ENCODE measurements around the gene SFTPA1. TPM values are rescaled to one million over a fixed set of nuclear protein-coding genes. Genes with fewer than 3 reads are reported as not detected.

The SFTPA1 gene
- total and polyA plus RNA-seq, 9 of the 15 experiments (the other 6 are each of a cell fraction or from before 2014, with no cell fraction given), result 0.04 to 3.5 (median 0.08) TPM; not detected in 5

DNA sequence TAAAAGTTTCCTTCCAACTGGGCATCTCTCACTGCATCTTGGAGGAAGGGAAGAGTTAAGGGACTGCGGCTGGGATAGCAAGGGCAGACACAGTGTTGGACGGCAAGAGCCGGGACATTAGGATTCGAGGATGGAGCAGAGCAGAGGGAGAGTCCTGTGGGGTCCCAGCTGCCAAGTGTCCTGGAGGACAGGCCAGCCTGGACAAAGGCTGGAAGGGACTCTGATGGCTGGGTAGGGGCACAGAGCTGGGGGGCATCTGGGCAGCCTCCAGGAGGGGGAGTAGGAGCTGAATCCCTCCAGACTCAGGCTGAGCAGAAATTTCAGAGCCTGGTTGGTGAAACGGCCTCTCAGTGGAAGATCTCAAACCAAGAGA is 19.2 kb downstream of the SFTPA1 start:
- TF ChIP-seq, protein P1, sequence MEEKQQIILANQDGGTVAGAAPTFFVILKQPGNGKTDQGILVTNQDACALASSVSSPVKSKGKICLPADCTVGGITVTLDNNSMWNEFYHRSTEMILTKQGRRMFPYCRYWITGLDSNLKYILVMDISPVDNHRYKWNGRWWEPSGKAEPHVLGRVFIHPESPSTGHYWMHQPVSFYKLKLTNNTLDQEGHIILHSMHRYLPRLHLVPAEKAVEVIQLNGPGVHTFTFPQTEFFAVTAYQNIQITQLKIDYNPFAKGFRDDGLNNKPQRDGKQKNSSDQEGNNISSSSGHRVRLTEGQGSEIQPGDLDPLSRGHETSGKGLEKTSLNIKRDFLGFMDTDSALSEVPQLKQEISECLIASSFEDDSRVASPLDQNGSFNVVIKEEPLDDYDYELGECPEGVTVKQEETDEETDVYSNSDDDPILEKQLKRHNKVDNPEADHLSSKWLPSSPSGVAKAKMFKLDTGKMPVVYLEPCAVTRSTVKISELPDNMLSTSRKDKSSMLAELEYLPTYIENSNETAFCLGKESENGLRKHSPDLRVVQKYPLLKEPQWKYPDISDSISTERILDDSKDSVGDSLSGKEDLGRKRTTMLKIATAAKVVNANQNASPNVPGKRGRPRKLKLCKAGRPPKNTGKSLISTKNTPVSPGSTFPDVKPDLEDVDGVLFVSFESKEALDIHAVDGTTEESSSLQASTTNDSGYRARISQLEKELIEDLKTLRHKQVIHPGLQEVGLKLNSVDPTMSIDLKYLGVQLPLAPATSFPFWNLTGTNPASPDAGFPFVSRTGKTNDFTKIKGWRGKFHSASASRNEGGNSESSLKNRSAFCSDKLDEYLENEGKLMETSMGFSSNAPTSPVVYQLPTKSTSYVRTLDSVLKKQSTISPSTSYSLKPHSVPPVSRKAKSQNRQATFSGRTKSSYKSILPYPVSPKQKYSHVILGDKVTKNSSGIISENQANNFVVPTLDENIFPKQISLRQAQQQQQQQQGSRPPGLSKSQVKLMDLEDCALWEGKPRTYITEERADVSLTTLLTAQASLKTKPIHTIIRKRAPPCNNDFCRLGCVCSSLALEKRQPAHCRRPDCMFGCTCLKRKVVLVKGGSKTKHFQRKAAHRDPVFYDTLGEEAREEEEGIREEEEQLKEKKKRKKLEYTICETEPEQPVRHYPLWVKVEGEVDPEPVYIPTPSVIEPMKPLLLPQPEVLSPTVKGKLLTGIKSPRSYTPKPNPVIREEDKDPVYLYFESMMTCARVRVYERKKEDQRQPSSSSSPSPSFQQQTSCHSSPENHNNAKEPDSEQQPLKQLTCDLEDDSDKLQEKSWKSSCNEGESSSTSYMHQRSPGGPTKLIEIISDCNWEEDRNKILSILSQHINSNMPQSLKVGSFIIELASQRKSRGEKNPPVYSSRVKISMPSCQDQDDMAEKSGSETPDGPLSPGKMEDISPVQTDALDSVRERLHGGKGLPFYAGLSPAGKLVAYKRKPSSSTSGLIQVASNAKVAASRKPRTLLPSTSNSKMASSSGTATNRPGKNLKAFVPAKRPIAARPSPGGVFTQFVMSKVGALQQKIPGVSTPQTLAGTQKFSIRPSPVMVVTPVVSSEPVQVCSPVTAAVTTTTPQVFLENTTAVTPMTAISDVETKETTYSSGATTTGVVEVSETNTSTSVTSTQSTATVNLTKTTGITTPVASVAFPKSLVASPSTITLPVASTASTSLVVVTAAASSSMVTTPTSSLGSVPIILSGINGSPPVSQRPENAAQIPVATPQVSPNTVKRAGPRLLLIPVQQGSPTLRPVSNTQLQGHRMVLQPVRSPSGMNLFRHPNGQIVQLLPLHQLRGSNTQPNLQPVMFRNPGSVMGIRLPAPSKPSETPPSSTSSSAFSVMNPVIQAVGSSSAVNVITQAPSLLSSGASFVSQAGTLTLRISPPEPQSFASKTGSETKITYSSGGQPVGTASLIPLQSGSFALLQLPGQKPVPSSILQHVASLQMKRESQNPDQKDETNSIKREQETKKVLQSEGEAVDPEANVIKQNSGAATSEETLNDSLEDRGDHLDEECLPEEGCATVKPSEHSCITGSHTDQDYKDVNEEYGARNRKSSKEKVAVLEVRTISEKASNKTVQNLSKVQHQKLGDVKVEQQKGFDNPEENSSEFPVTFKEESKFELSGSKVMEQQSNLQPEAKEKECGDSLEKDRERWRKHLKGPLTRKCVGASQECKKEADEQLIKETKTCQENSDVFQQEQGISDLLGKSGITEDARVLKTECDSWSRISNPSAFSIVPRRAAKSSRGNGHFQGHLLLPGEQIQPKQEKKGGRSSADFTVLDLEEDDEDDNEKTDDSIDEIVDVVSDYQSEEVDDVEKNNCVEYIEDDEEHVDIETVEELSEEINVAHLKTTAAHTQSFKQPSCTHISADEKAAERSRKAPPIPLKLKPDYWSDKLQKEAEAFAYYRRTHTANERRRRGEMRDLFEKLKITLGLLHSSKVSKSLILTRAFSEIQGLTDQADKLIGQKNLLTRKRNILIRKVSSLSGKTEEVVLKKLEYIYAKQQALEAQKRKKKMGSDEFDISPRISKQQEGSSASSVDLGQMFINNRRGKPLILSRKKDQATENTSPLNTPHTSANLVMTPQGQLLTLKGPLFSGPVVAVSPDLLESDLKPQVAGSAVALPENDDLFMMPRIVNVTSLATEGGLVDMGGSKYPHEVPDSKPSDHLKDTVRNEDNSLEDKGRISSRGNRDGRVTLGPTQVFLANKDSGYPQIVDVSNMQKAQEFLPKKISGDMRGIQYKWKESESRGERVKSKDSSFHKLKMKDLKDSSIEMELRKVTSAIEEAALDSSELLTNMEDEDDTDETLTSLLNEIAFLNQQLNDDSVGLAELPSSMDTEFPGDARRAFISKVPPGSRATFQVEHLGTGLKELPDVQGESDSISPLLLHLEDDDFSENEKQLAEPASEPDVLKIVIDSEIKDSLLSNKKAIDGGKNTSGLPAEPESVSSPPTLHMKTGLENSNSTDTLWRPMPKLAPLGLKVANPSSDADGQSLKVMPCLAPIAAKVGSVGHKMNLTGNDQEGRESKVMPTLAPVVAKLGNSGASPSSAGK (IDR thresholded peaks at IDR 0.05), result no peak
- TF ChIP-seq BRF1 (IDR thresholded peaks at IDR 0.05; ENCODE audit: borderline replicate concordance, extremely low read depth, insufficient read length) (no peak), ELF4 (CRISPR knock-in tag; IDR thresholded peaks at IDR 0.05) (no peak), CBFB (CRISPR knock-in tag; IDR thresholded peaks at IDR 0.05) (no peak), ILF3 (IDR thresholded peaks at IDR 0.05; ENCODE audit: borderline replicate concordance) (no peak)
- TF ChIP-seq, protein P2, sequence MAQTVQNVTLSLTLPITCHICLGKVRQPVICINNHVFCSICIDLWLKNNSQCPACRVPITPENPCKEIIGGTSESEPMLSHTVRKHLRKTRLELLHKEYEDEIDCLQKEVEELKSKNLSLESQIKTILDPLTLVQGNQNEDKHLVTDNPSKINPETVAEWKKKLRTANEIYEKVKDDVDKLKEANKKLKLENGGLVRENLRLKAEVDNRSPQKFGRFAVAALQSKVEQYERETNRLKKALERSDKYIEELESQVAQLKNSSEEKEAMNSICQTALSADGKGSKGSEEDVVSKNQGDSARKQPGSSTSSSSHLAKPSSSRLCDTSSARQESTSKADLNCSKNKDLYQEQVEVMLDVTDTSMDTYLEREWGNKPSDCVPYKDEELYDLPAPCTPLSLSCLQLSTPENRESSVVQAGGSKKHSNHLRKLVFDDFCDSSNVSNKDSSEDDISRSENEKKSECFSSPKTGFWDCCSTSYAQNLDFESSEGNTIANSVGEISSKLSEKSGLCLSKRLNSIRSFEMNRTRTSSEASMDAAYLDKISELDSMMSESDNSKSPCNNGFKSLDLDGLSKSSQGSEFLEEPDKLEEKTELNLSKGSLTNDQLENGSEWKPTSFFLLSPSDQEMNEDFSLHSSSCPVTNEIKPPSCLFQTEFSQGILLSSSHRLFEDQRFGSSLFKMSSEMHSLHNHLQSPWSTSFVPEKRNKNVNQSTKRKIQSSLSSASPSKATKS (CRISPR knock-in tag; IDR thresholded peaks at IDR 0.05), result no peak
- TF ChIP-seq, protein P3, sequence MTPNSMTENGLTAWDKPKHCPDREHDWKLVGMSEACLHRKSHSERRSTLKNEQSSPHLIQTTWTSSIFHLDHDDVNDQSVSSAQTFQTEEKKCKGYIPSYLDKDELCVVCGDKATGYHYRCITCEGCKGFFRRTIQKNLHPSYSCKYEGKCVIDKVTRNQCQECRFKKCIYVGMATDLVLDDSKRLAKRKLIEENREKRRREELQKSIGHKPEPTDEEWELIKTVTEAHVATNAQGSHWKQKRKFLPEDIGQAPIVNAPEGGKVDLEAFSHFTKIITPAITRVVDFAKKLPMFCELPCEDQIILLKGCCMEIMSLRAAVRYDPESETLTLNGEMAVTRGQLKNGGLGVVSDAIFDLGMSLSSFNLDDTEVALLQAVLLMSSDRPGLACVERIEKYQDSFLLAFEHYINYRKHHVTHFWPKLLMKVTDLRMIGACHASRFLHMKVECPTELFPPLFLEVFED (CRISPR knock-in tag; conservative IDR thresholded peaks at IDR 0.05), result no peak
- H3K27me3 ChIP-seq (ENCODE audit: control insufficient read depth in 2 of 2, insufficient read depth in 2 of 2, low read length in 2 of 2), result peaks cover 2 to 7% of the 10 kb centered on the region in 2 experiments; a peak in 2 of 5 replicates
- no peak overlapping the region for H3K4me3 ChIP-seq
- H3K9me1 ChIP-seq (ENCODE audit: control insufficient read depth, insufficient read depth, low read length), result no peaks in the 10 kb centered on the region
- H3K36me3 ChIP-seq (ENCODE audit: control insufficient read depth, insufficient read depth, low read length), result no peaks in the 10 kb centered on the region
- no peaks in the 10 kb centered on the region for H3K4me1 ChIP-seq (replicated peaks in 1 of 2; ENCODE audit: control insufficient read depth in 2 of 2, insufficient read depth in 2 of 2, low read length in 2 of 2)
- no peak for ATAC-seq
- WGBS (ENCODE audit: insufficient coverage, low coverage, missing lambda C conversion rate), result under 1% methylated on average over 5 of the region's 5 CpGs
- DNase-seq (ENCODE audit: extremely low read depth in 1 of 4, low spot score in 3 of 4), result no peak
- ChIA-PET POLR2A (interaction anchor here (0.6 kb wide), 1 partner anchor 32 kb away, joined by 3 read pairs; no protein-coding TSS in a partner anchor), CTCF (ENCODE audit: low intra/inter-chr PET ratio) (interaction anchor here (0.6 kb wide), 1 partner anchor 22 kb away, joined by 3 read pairs; no protein-coding TSS in a partner anchor)
- no peak overlapping the region for H2AFZ ChIP-seq (ENCODE audit: low read depth, low read length)
- no peaks in the 10 kb centered on the region for H3K79me2 ChIP-seq (ENCODE audit: control insufficient read depth, insufficient read depth, low read length)
- H4K20me1 ChIP-seq (replicated peaks; ENCODE audit: control insufficient read depth, insufficient read depth, low read length), result no peaks in the 10 kb centered on the region
- intact Hi-C loops (cut with micrococcal nuclease), result no loop called here
- no peak for FAIRE-seq
- H3K9ac ChIP-seq (ENCODE audit: insufficient read depth in 1 of 2, low read depth in 2 of 2, low read length in 2 of 2), result no peak overlapping the region
- in situ Hi-C loops (cut with MboI), result no loop called here
- BruUV-seq (replicated peaks), result no TSS peak
- no peak overlapping the region for H3K4me2 ChIP-seq (ENCODE audit: insufficient read depth, low read length)
- H3K9me3 ChIP-seq (replicated peaks; ENCODE audit: control insufficient read depth, insufficient read depth, low read depth, low read length), result no peaks in the 10 kb centered on the region
- H3K27ac ChIP-seq (ENCODE audit: extremely low read depth, low read depth, low read length), result no peak overlapping the region

Measured in K562 (cell line).